Occipital lobe (tissue), 2 donors: ENCODE measurements around the gene CALML3. TPM values are rescaled to one million over a fixed set of nuclear protein-coding genes. Genes with fewer than 3 reads are reported as not detected.

ENCODE experiments used
- DNase-seq: peaks from one replicate; lab custom pipeline; 2025; lab: John Stamatoyannopoulos, UW
- total RNA-seq: library from RNA; depleted of rRNA; stranded (reverse); fragments of >200 nt; gene quantifications from one replicate; pipeline ENCODE4 v1.2.3, GENCODE V29; 2014

The CALML3 gene
- total RNA-seq, 1 donor from 2014 or later, result not detected

DNA sequence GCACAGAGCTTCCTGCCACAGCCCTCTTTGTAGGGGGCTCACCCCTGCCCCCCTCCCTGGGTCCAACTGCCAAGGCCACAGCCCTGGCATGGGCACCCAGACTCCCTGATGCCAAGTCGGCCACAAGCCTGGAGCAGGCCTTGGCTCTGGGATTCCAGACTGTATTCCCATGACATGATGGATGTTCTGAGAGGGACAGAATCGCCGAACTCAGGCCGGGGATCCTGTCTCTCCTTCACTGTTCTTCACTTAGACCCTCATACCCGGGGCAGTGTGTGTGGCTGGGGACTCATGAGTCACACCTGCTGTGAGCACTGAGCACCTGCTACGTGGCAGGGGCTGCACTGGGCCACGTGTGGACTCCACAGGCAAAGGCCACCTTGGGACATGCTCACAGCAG lies 33.3 kb upstream of the CALML3 start:
- DNase-seq, result no peak

DNA sequence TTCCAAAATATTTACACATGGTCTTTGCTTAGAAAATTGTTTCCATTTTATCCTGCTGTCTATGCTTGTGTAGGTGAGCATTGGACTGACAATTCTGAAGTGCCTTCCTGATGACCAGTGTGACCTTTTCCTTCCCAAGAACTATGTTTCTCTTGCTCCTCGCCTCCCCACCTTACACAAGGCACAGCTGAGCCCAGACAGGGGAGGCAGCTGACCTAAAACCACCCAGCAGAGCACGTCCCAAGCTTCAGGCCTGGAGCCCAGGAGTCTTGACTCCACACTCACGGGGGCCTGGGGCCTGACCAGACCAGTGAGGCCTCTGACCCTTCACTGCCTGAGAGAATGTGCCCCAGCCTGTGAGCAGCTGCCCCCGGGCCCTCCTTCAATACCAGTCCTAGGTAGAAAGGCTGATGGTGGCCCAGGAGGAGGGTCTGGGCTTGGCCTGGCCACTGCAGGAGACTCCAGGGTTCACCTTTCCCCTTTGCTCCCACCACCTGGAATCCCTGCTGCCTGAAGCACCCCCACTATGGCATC lies 32.4 kb upstream of the CALML3 start:
- DNase-seq, result no peak

GRCh38 chr10:5492929-5493576 lies 31.7 kb upstream of the CALML3 start:
- DNase-seq, result no peak

DNA sequence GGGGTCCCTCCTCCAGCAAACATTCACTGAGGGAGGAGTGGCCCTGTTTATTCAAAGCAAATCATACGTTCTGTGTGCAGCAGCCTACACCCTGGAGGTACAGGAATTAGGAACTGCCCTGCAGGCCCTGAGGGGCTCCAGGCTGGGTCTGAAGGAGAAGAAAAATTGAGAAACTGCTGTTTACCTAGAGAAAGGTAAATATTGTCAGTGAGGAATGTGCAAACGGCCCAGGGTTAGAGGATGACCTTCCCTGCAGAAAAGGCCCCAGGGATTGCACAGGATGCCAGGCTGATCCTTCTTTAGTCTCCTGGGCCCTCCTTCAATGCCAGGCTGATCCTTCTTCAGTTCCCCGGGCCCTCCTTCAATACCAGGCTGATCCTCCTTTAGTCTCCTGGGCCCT lies 31.1 kb upstream of the CALML3 start:
- DNase-seq, result no peak

GRCh38 chr10:5494611-5495010 lies 30.1 kb upstream of the CALML3 start:
- no peak for DNase-seq

DNA sequence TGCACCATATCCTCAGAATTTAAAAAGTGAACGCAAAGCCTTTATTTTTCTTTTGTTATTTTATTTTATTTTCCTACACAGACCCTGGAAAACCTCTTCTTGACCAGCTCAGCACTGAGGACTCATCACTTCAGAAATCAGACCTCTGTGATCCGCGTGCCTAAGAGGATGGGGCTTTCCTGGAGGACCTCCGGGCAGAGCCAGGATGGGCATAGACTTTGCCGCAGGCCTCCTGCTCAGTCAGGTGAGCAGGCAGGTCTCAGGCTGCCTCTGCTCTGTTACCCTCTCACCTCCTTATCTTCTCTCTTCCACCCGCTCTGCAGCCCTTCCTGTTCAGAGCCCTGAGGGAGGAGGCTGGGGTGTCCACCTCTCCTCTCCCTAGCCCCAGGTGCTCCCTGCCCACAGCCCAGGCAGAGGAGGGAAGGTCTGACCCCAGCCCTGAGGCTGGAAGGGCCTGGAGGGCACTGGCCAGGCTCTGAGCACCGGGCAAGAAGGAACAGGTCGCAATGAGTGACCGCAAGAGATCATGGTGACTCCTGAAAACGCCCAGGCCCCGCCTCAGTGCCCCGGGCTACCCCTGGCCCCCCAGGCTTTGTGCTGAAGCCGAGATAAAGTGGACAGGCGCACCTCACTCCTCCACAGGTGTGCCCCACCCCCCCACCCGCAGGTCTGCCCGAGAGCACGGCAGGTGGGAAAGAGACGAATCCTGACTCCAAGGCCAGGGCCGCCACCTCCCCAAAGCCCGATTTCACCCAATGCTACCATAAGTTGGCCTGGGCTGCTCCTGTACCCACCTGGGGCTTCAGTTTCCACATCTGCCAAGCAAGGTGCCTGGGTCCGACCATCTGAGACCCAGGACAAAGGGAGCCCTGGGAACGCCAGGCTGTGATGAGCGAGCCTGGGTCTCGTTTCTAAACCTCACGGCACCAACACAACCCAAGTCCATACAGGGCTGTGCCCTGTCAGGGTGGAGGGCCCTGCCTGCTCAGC lies 28.2 kb upstream of the CALML3 start:
- DNase-seq, result no peak

DNA sequence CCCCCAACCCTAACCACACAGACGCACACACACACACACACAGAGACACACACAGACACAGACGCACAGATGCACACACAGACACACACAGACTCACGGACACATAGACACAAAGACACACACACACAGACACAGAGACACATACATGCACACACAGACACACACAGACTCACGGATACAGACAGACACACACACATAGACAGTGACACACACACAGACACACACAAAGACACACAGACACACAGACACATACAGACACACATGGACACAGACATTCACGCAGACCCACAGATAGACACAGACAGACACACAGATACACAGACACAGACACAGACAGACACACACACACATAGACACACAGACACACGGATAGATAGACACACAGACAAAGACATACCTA lies 27.5 kb upstream of the CALML3 start:
- no peak for DNase-seq

DNA sequence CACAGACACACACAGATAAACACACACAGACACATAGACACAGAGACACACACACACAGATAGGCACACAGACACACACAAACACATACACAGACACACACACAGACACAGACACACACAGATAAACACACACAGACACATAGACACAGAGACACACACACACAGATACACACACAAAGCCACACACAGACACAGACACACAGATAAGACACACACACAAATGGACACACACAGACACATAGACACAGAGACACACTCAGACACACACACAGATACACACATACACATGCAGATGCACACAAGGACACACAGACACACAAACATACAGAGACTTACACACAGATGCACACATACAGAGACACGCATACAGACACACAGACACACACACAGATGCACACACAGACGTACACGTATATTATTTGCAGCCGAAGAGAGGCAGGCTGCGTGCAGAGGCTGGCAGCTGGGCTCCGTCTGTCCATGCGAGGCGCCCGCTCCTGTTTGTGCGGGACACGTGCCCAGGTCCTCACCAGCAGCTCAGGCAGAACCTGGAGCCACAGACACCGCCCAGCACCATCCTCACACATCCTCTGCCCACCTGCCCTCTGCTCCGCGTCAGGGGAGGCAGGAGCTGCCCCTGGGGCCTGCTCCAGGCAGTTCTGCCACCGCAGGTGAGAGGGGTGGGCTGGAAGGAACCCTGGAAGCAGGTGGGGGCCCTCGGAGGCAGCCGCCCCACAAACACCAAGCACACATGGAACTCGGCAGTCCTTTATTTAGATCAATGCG lies 26.6 kb upstream of the CALML3 start:
- DNase-seq, result no peak

DNA sequence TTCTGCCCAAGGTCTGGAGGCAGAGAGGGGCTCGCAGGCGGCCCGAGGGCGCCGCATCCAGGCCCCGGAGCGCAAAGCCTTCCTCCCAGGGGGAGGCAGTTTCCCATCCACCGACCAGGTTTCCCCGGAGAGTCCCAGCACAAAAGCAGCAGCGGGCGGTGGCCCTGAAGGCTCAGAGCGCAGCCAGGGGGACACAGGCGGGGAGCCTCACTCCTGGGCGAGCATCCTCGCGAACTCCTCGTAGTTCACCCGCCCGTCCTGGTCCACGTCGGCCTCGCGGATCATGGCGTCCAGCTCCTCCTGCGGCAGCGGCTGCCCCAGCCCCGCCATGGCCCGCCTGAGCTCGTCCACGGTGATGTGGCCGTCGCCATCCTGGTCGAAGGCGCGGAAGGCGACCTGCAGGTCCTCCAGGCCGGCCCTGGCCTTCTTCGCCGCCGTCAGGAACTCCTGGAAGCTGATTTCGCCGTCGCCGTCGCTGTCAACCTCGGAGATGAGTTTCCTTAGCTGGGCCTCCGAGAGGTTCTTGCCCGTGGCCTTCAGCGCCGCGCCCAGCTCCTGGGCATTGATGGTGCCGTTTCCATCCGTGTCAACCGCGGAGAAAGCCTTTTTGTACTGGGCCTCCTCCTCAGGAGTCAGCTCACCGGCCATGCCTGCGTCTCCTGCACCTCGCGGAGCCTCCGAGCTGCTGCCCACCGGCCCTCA lies 25.8 kb upstream of the CALML3 start:
- no peak for DNase-seq

- DNase-seq, result no peak
Measured at GRCh38 chr10:5499493-5500140, 25.1 kb upstream of the CALML3 start, which contains the start of gene CALML5. CALML5 (minus strand) TSS chr10:5499570; CDS start chr10:5499438, 132 bp downstream.

DNA sequence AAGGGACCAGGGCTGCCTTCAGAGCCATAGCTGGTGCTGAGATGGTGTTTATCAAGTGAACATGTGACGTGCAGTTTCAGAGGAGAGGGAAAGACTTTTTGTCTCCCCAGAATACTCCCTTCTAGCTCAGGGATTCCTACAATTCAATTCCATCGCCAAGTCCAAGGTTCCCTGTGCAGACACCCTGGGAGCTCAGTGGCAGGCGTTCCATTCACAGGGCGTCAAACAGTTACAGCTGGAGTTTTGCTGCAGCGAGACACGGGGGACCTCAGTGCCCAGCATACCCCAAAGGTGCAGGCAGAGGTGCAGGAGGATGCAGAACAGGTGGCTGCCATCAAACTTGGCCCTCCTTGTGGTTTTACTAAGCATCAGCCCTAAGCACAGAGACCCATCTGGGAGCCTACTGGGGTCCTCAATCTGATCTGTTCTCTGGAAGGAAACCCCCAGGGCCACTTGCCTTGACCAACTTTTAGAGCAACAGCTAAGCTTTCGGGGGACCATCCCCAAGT lies 24.5 kb upstream of the CALML3 start:
- no peak for DNase-seq

DNA sequence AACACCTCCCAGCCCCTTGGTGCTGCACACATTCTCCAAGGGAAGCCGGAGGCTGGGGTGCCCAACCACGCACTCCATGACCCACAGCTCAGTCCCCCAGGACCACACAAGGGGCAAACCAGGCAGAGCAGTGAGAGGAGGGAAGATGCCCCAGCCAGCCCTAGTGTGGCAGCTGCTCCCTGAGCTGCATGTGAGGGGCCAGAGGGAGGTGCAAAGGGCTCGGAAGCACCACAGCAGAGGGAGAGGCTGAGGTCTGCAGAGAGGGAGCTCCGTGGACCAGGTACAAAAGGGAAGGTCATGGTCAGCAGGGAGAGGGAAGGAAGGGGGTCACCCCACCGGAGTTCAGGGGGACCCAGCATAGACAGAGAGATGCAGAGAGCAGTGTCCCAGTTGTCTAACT lies 23.9 kb upstream of the CALML3 start:
- no peak for DNase-seq

DNA sequence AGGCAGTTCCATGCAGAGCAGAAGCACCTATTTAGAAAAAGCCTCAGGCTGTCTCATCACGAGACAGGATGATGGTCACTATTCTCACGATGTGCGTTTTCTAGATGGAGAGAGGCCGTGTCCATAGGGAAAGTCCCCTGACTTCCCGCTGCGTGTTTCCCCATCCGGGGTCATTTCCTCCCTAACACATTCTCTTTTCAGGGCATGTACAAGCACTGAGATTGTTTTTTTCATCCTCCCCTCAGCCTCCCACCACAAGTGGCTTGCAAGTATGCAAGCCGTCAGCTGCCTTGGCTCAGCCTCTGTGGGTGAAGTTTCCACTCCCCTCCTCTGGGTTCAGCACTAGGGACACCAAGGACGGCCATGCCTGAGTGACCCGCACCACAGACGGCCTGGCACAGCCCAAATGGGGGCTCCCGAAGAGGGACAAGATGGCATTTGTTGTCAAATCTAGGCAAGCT lies 22.7 kb upstream of the CALML3 start:
- DNase-seq, result no peak

DNA sequence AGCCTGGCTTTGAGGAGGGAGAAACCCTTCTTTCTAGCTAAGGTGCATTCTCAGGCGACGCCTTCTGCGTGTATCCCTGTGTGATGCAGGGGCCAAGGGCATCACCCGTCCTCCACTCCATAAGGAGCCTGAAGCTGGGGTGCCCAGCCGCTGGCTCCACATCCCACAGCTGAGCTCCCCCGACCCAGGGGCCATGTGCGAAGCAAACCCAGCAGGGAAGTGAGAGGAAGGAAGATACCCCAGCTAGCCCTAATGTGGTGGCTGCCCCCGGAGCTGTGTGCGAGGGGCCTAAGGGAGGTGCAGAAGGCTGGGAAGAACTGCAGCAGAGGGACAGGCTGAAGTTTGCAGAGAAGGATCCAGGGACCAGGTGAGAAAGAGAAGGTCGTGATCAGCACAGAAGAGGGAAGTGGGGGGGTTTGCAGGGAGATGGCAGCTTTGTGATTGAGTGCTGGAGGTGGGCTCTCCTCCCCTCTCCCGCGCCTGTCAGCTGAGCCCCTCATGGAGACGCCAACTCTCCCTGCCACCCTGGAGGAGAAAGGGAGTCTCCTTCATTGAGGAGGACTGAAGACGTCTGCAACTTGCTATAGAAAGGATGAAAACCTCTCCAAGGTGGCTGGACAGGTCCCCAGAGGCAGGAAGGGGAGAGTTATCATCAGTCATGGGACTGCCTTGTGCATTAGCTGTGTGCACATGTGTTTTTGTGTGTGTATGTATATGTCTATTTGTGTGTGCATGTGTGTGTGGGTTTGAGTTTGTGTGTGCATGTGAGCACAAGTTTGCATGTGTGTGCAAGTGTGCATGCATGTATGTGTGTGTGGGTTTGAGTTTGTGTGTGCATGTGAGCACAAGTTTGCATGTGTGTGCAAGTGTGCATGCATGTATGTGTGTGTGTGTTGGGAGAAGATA lies 21.9 kb upstream of the CALML3 start:
- no peak for DNase-seq

- DNase-seq, result no peak
Measured at GRCh38 chr10:5503477-5503835, 21.3 kb upstream of the CALML3 start.

GRCh38 chr10:5504146-5505072 lies 20.4 kb upstream of the CALML3 start:
- no peak for DNase-seq

DNA sequence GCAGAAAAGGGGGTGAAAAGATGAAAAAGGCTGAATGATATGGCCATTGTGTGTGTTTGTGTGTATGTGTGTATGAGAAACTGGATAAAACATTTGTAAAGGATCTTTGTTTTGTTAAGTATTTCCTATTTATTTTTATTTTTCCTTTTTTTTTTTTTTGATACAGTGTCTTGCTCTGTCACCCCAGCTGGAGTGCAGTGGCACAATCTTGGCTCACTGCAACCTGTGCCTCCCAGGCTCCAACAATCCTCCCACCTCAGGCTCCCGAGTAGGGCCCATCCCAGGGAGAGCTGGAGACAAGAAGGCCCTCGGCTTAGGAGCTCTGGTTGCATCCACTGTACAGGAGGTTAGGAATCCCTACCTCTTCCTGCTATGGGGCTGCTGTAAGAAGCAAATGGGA lies 18.5 kb upstream of the CALML3 start:
- DNase-seq, result no peak
